SK-N-MC (cell line): ENCODE results near the gene DHRS1.

Source experiments
- DNase-seq: peaks from one replicate; pipeline ENCODE4 v3.0.0-alpha.2; 2011; ENCODE audit warnings: low read depth, low spot score
- H3K27ac ChIP-seq: fragments of 200-600 bp; sonication (generic); 2 replicates; pipeline ENCODE4 v1.5.1; 2016; ENCODE audit warnings: mixed run types
- H3K36me3 ChIP-seq: fragments of 200-600 bp; sonication (generic); 2 replicates; pipeline ENCODE4 v1.6.1; 2017; ENCODE audit warnings: antibody characterized with exemption, low read length, mixed read lengths; ENCODE audit not compliant: insufficient read depth
- H3K4me3 ChIP-seq: fragments of 200-600 bp; sonication (generic); 2 replicates; pipeline ENCODE4 v1.5.1; 2016
- H3K9ac ChIP-seq: fragments of 200-600 bp; sonication (generic); 2 replicates; pipeline ENCODE4 v1.8.0; 2017; ENCODE audit warnings: mixed run types, mixed read lengths; ENCODE audit not compliant: insufficient read length
- H3K9me3 ChIP-seq: fragments of 200-600 bp; sonication (generic); 2 replicates; pipeline ENCODE4 v1.6.1; 2017; ENCODE audit warnings: low read depth, mild to moderate bottlenecking, antibody characterized with exemption, low read length, moderate library complexity, mixed read lengths
- EZH2 ChIP-seq: fragments of 200-600 bp; sonication (generic); IDR thresholded peaks from one replicate; pipeline ENCODE4 v1.6.1; 2017; ENCODE audit warnings: antibody characterized with exemption
- FOXP2 ChIP-seq: optimal IDR thresholded peaks from 2 replicates; pipeline ENCODE3; 2011; ENCODE audit warnings: mild to moderate bottlenecking, moderate library complexity; ENCODE audit not compliant: insufficient read depth; ENCODE audit errors: extremely low read length, control extremely low read depth
- POLR2AphosphoS5 ChIP-seq: IDR thresholded peaks from 2 replicates; pipeline ENCODE4 v1.6.1; 2012; ENCODE audit warnings: mild to moderate bottlenecking, low read depth, low read length, borderline replicate concordance

Gene DHRS1

DNA sequence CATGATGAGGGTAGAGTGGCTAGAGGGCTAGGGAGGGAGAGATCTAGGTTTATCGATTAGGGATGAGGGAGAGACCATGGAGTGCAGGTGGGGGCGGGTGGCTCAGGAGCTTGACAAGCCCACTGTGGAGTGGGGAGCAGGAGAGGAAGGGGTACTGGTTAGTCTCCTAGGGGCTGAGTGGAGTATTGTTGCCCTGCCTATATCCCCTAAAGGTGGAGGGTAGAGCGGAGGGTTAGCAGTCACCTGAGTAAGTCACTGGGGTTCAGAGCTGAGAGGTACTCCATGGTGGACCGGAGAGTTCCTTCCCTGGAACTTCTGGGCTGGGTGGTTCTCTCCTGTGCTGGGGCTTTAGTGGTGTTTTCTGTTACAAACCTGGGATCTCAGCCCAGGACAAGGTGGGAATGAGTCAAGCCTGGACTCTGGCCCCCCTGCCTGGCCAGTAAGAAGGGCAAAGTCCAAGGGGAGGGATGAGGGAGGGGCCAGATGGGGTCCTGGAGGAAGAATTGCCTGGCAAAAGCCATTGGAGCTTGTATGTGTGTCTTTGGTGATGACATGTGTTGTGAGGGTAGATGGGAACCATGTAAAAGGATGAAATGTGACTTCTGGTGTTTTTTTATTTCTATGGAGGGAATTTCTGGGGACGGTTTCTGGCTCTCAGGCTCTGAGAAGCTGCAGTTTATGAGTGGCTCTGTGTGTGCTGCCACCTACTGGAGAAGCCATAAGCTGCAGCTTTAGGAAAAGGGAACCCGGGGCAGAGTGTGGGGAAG, 8.2 kb upstream of the DHRS1 start, which contains the start of gene CIDEB:
Gene CIDEB (minus strand): TSS at position 403 of the 767 bp plus-strand sequence. CDS start 119 bp downstream, at position 284.
- no peak for TF ChIP-seq FOXP2
- no peak for TF ChIP-seq POLR2AphosphoS5
- no peak for TF ChIP-seq EZH2
- DNase-seq = no peak
- Histone ChIP-seq H3K36me3 (peaks cover 40% of the 10 kb centered on the region), H3K9ac (no peak within 1 kb of the TSS), H3K27ac (no peak within 1 kb of the TSS), H3K4me3 (no peak within 1 kb of the TSS), H3K9me3 (no peaks in the 10 kb centered on the region)

DNA sequence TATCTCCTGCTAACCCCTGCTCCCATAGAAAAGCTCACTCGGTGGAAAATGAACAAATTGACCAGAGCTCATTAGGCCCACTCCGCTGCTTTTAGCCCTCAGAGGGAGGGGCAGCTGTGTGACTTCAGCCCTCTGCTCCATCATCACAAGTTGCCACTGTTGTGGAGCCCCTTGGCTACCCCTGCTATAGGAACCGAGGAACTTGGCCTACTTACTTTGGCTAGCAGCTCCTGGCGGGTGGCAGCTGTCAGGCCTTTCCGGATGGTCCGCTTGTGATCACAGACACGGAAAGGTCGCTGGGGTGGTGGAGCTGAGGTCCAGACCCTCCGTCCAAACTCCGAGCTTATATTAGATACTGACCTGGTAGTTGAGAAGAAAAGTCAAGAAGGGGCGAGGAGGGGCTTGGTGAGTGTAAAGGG, 7.6 kb upstream of the DHRS1 start:
- Histone ChIP-seq H3K9me3 (no peaks in the 10 kb centered on the region), H3K9ac (no peak overlapping the region), H3K4me3 (no peak overlapping the region), H3K27ac (no peak overlapping the region), H3K36me3 (peaks cover 46% of the 10 kb centered on the region)
- DNase-seq = no peak
- no peak for TF ChIP-seq POLR2AphosphoS5
- no peak for TF ChIP-seq EZH2
- TF ChIP-seq FOXP2 = no peak

DNA sequence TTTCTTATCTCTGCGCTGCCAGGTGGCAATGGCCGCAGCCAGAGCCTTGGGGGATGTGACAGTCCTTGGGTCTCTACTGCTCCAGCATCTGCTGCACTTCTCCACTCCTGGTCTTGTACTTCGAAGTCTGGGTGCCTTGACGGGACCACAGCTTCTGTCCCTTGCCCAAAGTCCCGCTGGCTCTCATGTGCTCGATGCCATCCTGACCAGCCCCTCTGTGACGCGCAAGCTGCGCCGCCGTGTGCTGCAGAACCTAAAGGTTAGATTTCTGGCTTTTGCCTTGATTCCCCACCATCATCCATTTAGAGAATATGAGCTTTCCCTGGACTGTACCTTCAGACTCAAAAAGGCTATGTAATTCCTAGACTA, 4.4 kb upstream of the DHRS1 start:
- no peak overlapping the region for H3K27ac ChIP-seq
- DNase-seq = no peak
- no peak for TF ChIP-seq POLR2AphosphoS5
- no peak for TF ChIP-seq EZH2
- TF ChIP-seq FOXP2 = no peak
- no peaks in the 10 kb centered on the region for H3K9me3 ChIP-seq
- no peak overlapping the region for H3K9ac ChIP-seq
- H3K36me3 ChIP-seq = peaks cover 55% of the 10 kb centered on the region
- H3K4me3 ChIP-seq = no peak overlapping the region

DNA sequence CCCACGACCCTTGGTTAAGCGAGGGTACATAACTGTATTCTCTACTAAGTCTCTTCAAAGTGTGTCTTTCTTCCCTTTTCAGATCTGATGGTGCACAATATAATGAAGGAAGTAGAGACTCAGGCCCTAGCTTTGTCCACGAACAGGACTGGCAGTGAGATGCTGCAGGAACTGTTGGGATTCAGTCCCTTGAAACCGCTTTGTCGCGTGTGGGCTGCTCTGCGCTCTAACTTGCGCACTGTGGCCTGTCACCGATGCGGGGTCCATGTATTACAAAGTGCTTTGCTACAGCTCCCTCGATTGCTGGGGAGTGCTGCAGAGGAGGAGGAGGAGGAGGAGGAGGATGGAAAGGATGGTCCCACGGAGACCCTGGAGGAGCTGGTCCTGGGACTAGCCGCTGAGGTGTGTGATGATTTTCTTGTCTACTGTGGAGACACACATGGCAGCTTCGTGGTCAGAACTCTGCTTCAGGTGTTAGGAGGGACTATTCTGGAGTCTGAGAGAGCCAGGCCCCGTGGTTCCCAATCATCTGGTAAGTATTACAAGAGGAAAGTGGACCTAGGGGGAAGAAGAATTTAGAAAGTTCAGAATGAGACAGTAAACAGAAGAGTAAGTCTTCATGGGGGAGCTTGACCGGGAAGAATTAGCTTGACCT, 873 bp upstream of the DHRS1 start:
- H3K4me3 ChIP-seq = peak overlapping the region; percentile 96
- peak overlapping the region; percentile 74 for H3K9ac ChIP-seq
- no peak for DNase-seq
- H3K27ac ChIP-seq = no peak overlapping the region
- H3K36me3 ChIP-seq = peaks cover 41% of the 10 kb centered on the region
- H3K9me3 ChIP-seq = no peaks in the 10 kb centered on the region
- TF ChIP-seq POLR2AphosphoS5 (no peak), FOXP2 (no peak), EZH2 (no peak)

DNA sequence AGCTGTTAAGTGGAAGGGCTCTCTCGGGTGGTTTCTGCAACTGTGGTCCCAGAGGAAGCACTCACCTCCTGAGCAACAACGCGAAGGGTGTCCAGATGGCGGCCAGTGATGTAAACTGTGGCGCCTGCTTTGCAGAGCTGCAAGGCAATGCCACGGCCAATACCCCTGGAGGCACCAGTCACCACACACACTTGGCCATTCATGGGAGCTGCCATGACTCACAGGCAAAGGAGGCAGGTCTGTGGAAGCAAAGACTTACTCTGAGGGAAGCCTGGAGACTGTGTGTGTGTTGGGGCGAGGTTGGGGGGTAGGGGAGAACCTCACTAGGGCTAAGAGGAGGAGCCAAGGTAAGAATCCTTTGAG, 707 bp downstream of the DHRS1 start:
- H3K27ac ChIP-seq = no peak overlapping the region
- no peaks in the 10 kb centered on the region for H3K9me3 ChIP-seq
- peaks cover 25% of the 10 kb centered on the region for H3K36me3 ChIP-seq
- no peak for TF ChIP-seq POLR2AphosphoS5
- no peak for TF ChIP-seq EZH2
- TF ChIP-seq FOXP2 = no peak
- H3K9ac ChIP-seq = peak overlapping the region; percentile 74
- H3K4me3 ChIP-seq = peak overlapping the region; percentile 96
- DNase-seq = no peak

DNA sequence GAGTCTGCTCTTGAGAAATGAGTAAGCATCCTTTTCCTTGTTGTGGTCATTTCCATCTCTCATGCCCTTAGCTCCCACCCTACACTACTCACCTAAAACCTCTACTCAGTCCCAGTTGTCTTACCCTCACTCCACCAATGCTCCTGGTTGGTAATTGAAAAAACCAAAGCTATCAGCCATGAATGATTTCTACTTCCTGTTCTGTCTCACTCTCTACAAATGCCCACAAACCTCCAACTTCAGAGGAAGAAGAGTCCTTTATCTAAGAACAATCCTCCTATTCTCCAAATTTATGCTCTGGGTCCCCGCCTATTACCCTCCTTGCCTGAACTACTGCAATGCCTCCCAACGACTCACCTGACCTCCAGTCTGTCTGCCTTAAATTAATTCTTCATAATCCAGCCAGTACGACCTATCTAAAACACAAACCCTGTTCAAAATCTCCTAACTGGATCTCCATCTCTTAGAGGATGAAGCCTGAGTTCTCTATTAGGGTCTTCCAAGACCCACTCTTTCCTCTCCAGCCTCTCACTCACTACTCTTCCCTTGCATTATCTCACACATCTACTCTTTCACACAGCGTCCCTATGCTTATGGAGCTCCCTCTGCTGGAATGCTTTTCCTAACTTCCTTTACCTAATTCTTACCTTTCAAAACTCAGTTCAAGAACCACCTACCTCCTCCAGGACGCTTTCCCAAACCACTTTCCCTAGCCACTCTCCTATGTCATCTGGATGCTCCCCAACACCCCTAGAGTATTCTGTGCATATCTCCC, 2.2 kb downstream of the DHRS1 start:
- TF ChIP-seq FOXP2 = no peak
- TF ChIP-seq POLR2AphosphoS5 = no peak
- no peak for TF ChIP-seq EZH2
- DNase-seq = peak; percentile 10
- Histone ChIP-seq H3K4me3 (no peak overlapping the region), H3K9me3 (no peaks in the 10 kb centered on the region), H3K27ac (no peak overlapping the region), H3K36me3 (peaks cover 11% of the 10 kb centered on the region; the same call in 1 of the 2 replicates), H3K9ac (no peak overlapping the region)

DNA sequence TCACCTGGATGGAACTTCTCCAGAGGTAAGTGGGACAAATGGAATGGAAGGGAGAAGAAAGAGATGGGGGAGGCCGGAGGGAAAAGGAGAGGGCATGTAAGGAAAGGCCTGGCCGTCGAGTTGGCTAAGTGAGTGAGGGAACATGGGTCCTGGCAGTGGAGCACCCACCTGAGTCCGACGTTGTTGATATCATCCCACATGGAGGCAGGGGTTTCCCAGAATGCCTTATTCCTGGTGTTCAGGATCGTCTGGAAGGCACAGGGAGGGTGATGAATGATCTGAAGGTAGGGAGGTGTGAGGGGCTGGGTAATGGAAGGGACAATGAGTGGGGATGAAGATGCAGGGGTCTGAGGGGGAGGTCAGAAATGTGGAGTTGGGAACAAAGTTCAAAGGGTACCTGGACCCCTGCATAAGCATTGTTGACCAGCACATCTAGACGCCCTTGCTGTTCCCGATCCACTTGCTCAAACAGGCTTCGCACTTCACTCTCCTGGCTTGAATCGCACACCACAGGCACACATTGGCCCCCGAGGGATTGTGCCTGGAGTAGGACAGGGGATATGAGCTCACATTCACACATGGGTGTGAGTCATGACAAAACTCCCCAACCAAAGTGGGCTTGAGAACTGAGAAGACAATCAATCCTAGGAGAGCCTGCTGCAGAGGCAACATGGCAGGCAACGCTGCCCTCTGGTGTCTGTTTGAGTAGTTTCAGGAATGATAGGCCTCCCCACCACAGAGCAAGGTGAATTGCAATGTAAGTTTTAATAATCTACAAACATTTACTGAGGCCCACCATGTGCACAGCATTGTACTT, 3.0 kb downstream of the DHRS1 start:
- no peak for TF ChIP-seq EZH2
- TF ChIP-seq FOXP2 = no peak
- no peak for TF ChIP-seq POLR2AphosphoS5
- Histone ChIP-seq H3K27ac (no peak overlapping the region), H3K36me3 (peaks cover 2% of the 10 kb centered on the region; the same call in 1 of the 2 replicates), H3K9ac (peak overlapping the region; percentile 37), H3K4me3 (no peak overlapping the region), H3K9me3 (no peaks in the 10 kb centered on the region)
- DNase-seq = peak; percentile 35
